Measurements from ENCODE around the gene TMEM179.

Gene TMEM179

DNA sequence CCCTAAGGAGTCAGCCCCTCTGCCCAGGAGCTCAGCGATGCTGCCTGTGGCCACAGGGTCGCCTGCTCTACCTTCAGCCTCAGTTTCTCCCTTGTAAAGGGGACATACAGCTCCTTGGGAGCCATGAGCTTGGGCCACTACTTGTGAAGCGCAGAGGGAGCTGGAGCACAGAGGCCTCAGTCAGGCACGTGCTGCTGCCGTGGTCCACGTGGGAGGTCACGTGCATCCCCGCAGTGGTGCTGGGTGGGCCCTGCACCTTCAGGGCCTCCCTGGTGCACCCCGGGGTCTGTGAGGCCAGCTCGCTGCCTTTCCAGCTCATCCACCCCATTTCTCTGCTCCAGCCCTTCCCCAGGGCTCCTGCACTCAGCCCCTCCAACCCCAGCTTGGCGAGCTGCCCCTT lies 36.0 kb downstream of the TMEM179 start:
- Histone ChIP-seq H3K27ac (no peak overlapping the region), H3K9me3 (ENCODE audit: low read depth, low read length) (no peaks in the 10 kb centered on the region), H3K36me3 (ENCODE audit: insufficient read depth, low read length) (no peaks in the 10 kb centered on the region), H3K9ac (ENCODE audit: insufficient read length) (no peak overlapping the region), H3K4me3 (no peak overlapping the region)
- DNase-seq (ENCODE audit: low read depth, low spot score), result no peak
- TF ChIP-seq FOXP2 (optimal IDR thresholded peaks at IDR 0.05; ENCODE audit: control extremely low read depth, extremely low read length, insufficient read depth) (no peak), EZH2 (IDR thresholded peaks at IDR 0.05) (no peak), POLR2AphosphoS5 (IDR thresholded peaks at IDR 0.05; ENCODE audit: borderline replicate concordance, low read depth, low read length) (no peak)

DNA sequence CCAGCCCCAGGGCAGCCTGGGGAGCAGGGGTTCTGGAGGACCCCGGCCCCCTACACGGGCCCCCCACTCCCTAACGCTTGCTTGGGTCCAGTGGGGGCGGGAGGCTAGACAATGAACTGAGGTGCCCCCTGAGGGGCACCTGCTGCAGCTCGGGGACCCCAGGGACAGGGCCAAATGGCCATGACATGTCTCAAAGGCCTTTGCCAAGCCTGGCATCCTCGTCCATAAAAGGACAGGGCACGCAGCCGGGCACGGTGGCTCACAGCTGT lies 36.7 kb downstream of the TMEM179 start:
- no peak for DNase-seq (ENCODE audit: low read depth, low spot score)
- Histone ChIP-seq H3K9me3 (ENCODE audit: low read depth, low read length) (no peaks in the 10 kb centered on the region), H3K9ac (ENCODE audit: insufficient read length) (no peak overlapping the region), H3K36me3 (ENCODE audit: insufficient read depth, low read length) (no peaks in the 10 kb centered on the region), H3K27ac (no peak overlapping the region), H3K4me3 (no peak overlapping the region)
- no peak for TF ChIP-seq EZH2 (IDR thresholded peaks at IDR 0.05)
- TF ChIP-seq POLR2AphosphoS5 (IDR thresholded peaks at IDR 0.05; ENCODE audit: borderline replicate concordance, low read depth, low read length), result no peak
- no peak for TF ChIP-seq FOXP2 (optimal IDR thresholded peaks at IDR 0.05; ENCODE audit: control extremely low read depth, extremely low read length, insufficient read depth)

DNA sequence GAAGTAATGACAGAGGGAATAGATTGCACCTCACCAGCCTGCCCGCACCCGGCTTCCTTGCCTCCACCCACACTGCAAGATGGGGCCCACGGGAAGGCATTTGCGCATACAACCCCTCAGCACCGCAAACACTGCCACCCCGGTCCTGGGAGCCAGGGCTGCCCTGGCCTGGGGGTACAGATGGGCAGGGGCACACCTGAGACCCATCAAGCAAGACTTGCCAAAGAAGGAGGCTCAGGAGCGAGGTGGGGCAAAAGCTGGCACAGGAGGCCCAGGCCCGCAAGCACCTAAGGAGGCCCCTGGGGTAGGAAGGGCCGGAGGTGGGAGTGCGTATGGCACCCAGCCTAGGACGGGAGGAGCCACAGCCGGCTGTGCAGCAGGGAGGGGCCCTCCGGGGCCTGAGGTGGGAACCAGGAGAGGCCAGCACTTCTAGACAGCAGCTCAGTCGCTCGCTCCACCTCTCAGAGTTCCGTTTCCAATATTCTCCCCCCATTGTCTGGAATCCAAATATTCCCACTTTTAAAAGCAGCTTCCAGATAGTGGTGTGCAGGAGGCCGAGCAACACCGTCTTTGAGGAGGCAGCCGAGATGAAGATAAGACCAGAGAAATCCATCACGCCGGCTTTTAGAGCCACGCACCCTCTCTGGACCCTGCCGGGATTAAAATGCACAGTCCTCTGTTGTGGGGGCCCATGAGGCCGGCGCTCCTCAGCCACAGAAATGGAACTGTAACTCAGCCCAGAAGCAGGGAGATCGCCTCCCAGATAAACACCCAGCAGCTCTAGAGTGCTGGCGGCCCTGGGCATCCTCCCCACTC lies 37.2 kb downstream of the TMEM179 start:
- H3K9me3 ChIP-seq (ENCODE audit: low read depth, low read length), result no peaks in the 10 kb centered on the region
- DNase-seq (ENCODE audit: low read depth, low spot score), result no peak
- no peak overlapping the region for H3K4me3 ChIP-seq
- H3K36me3 ChIP-seq (ENCODE audit: insufficient read depth, low read length), result no peaks in the 10 kb centered on the region
- TF ChIP-seq FOXP2 (optimal IDR thresholded peaks at IDR 0.05; ENCODE audit: control extremely low read depth, extremely low read length, insufficient read depth), result no peak
- no peak overlapping the region for H3K27ac ChIP-seq
- no peak overlapping the region for H3K9ac ChIP-seq (ENCODE audit: insufficient read length)

DNA sequence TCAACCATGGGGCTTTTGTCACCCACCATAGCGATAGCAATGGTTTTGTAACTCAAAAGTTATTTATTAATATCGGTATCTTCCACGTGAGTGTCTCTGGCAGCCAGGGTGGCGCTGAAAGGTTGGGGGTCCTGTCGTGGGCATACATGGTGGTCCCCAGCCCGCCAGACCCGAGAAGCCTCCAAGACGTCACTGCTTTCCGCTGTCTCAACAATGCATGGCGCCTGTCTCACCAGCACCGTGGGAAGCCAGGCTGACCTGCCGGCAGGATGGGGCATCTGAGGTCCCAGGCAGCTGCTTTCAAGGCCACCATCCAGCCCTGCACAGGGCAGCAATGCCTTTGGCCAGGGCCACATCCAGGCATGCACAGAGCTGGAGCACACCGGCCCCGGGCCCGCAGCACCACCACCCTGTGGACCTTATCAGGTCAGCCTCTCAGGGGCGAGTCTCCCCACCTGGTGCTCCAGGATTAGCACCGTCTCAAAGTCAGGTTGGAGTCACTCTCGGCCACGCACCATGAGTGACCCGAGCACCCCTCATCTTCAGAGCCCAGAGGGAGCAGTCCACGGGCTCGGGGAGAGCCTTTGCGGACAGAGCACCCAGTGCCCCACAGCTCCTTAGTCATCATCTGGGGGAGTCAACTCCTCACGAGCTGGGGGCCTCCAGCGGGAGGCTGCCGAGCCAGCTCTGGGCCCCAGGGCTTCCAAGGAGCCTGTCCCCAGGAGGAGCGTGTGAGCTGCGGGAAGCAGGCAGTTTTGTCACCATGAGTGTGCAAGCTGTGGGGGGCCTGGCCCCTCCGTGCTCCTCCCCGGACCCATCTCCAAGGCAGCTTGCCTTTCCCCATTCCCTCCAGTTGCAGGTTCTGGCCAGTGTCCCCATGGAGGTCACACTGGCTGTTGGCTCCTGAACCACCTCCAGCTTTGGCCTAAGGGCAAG lies 39.6 kb downstream of the TMEM179 start:
- H3K36me3 ChIP-seq (ENCODE audit: insufficient read depth, low read length), result no peaks in the 10 kb centered on the region
- no peak overlapping the region for H3K27ac ChIP-seq
- TF ChIP-seq FOXP2 (optimal IDR thresholded peaks at IDR 0.05; ENCODE audit: control extremely low read depth, extremely low read length, insufficient read depth) (no peak), POLR2AphosphoS5 (IDR thresholded peaks at IDR 0.05; ENCODE audit: borderline replicate concordance, low read depth, low read length) (no peak), EZH2 (IDR thresholded peaks at IDR 0.05) (no peak)
- DNase-seq (ENCODE audit: low read depth, low spot score), result no peak
- no peak overlapping the region for H3K4me3 ChIP-seq
- no peak overlapping the region for H3K9ac ChIP-seq (ENCODE audit: insufficient read length)
- no peaks in the 10 kb centered on the region for H3K9me3 ChIP-seq (ENCODE audit: low read depth, low read length)

DNA sequence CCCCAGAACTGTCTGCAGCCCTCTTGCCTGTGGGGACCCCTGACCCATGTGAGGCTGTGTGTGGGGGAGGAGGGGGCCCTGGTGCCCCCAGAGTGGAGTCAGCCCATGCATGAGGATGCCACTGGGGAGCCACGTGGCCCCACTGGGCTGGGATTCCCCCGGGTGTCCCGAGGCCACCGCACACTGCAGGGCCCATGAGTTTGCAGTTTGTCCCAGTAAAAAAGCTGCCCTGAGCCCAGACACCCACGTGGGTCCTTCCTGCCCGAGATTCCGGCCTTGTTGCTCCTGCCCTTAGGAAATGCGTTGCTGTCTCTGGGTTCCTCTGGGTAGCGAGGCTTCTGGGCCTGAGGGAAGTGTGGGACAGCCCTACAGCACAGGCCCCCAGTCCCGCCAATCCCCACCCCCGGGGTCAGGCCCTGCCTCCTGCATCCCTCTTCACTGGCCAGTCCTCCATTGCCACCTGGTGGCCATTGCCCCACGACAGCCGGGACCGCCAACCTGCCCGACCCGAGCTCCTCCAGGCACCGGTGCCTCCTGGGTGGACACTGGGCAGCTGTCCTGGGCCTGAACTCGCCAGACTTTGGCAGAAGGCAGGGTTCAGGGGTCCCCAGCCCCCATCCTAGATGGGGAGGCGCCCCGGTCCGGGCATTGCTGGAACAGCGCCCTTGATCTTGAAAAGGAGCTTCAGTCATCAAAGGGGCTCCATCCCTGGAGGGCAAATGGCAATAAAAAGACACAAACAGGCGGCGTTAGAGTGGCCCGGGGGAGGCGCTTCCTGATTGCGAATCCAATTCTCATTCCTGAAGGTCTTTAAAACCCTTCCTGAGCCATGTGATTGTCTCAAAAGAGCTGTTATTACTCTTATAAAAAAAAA lies 40.6 kb downstream of the TMEM179 start:
- Histone ChIP-seq H3K4me3 (no peak overlapping the region), H3K9me3 (ENCODE audit: low read depth, low read length) (no peaks in the 10 kb centered on the region), H3K27ac (no peak overlapping the region), H3K36me3 (ENCODE audit: insufficient read depth, low read length) (no peaks in the 10 kb centered on the region), H3K9ac (ENCODE audit: insufficient read length) (no peak overlapping the region)
- no peak for DNase-seq (ENCODE audit: low read depth, low spot score)
- TF ChIP-seq EZH2 (IDR thresholded peaks at IDR 0.05) (no peak), POLR2AphosphoS5 (IDR thresholded peaks at IDR 0.05; ENCODE audit: borderline replicate concordance, low read depth, low read length) (no peak), FOXP2 (optimal IDR thresholded peaks at IDR 0.05; ENCODE audit: control extremely low read depth, extremely low read length, insufficient read depth) (no peak)

DNA sequence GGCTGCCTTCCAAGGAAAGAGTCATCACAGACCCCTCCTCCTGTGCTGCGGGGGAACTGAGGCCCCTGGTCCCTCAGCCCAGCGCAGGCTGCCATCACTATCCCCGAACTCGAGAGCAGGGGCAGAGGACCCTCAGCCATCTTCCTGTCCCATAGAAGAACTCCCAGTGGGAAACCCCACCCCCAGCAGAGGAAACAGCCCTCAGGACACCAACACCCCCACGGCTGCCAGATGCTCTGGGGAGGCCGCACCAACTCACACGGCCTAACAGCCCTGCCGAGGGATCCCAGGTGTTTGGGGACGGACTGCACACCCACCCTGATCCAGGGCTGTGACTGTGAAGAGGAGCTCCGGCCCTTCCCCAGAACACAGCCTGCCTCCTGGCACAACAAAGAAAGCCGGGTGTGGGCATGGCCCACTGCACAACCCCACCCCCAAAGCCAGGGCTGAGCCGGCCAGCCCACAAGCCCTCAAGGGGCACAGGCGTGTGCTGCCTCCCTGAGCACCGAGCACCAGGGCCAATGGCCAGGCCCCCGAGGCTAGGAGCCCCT lies 41.3 kb downstream of the TMEM179 start:
- no peak for TF ChIP-seq FOXP2 (optimal IDR thresholded peaks at IDR 0.05; ENCODE audit: control extremely low read depth, extremely low read length, insufficient read depth)
- no peak for TF ChIP-seq POLR2AphosphoS5 (IDR thresholded peaks at IDR 0.05; ENCODE audit: borderline replicate concordance, low read depth, low read length)
- no peak for TF ChIP-seq EZH2 (IDR thresholded peaks at IDR 0.05)
- Histone ChIP-seq H3K27ac (no peak overlapping the region), H3K9ac (ENCODE audit: insufficient read length) (no peak overlapping the region), H3K36me3 (ENCODE audit: insufficient read depth, low read length) (no peaks in the 10 kb centered on the region), H3K9me3 (ENCODE audit: low read depth, low read length) (no peaks in the 10 kb centered on the region), H3K4me3 (no peak overlapping the region)
- DNase-seq (ENCODE audit: low read depth, low spot score), result no peak

DNA sequence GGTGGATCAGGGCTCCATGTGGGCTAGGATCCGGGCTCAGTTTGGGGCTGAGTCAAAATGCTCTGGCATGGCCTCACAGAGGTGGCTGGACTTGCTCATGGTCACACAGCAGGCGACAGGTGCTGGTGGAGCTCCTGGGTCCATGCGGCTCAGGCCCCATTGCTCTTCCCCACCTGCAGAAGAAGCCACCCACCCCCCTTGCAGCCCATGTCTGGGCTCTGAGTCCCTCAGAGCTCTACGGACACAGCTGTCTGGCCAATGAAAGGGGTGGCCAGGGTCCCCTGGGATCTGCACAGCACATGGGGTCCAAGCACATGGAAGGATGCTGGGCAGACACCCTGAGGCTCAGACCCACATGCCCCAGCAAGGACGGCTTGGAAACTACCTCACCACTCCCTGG lies 42.0 kb downstream of the TMEM179 start:
- H3K9ac ChIP-seq (ENCODE audit: insufficient read length), result no peak overlapping the region
- no peak overlapping the region for H3K4me3 ChIP-seq
- H3K36me3 ChIP-seq (ENCODE audit: insufficient read depth, low read length), result no peaks in the 10 kb centered on the region
- no peak for DNase-seq (ENCODE audit: low read depth, low spot score)
- TF ChIP-seq POLR2AphosphoS5 (IDR thresholded peaks at IDR 0.05; ENCODE audit: borderline replicate concordance, low read depth, low read length) (no peak), FOXP2 (optimal IDR thresholded peaks at IDR 0.05; ENCODE audit: control extremely low read depth, extremely low read length, insufficient read depth) (no peak), EZH2 (IDR thresholded peaks at IDR 0.05) (no peak)
- no peaks in the 10 kb centered on the region for H3K9me3 ChIP-seq (ENCODE audit: low read depth, low read length)
- H3K27ac ChIP-seq, result no peak overlapping the region
